Measurements from ENCODE around the gene LENG9.

GRCh38 chr19:54451997-54452396 lies 11.6 kb downstream of the LENG9 start:
- TF ChIP-seq CTCF (IDR thresholded peaks at IDR 0.05) (no peak), EP300 (IDR thresholded peaks at IDR 0.05; ENCODE audit: low read depth) (no peak)
